ENCODE data around the gene TENM3.

Gene TENM3

GRCh38 chr4:182776376-182777105 is 533.3 kb downstream of the TENM3 start:
- no peak for DNase-seq (ENCODE audit: low spot score)

- no peak for DNase-seq (ENCODE audit: low spot score)
Observed at GRCh38 chr4:182778222-182778982, 535.2 kb downstream of the TENM3 start.

GRCh38 chr4:182786991-182787390 is 543.8 kb downstream of the TENM3 start:
- no peak for DNase-seq (ENCODE audit: low spot score)

- no peak for DNase-seq (ENCODE audit: low spot score)
Observed at GRCh38 chr4:182788201-182788600, 545.0 kb downstream of the TENM3 start.

- DNase-seq (ENCODE audit: low spot score), result no peak
Observed at GRCh38 chr4:182789529-182789928, 546.3 kb downstream of the TENM3 start.

- no peak for DNase-seq (ENCODE audit: low spot score)
Observed at GRCh38 chr4:182795446-182796238, 552.4 kb downstream of the TENM3 start.

GRCh38 chr4:182799515-182800215 is 556.5 kb downstream of the TENM3 start:
- no peak for DNase-seq (ENCODE audit: low spot score)

- no peak for DNase-seq (ENCODE audit: low spot score)
Observed at GRCh38 chr4:182800216-182800515, 557.0 kb downstream of the TENM3 start.

- no peak for DNase-seq (ENCODE audit: low spot score)
Observed at GRCh38 chr4:182801636-182802035, 558.4 kb downstream of the TENM3 start.

GRCh38 chr4:182802621-182803020 is 559.4 kb downstream of the TENM3 start:
- no peak for DNase-seq (ENCODE audit: low spot score)

GRCh38 chr4:182803235-182803634 is 560.0 kb downstream of the TENM3 start:
- no peak for DNase-seq (ENCODE audit: low spot score)

GRCh38 chr4:182804131-182804530 is 560.9 kb downstream of the TENM3 start:
- no peak for DNase-seq (ENCODE audit: low spot score)

GRCh38 chr4:182805321-182805720 is 562.1 kb downstream of the TENM3 start:
- DNase-seq (ENCODE audit: low spot score), result no peak

GRCh38 chr4:182805750-182806149 is 562.5 kb downstream of the TENM3 start:
- DNase-seq (ENCODE audit: low spot score), result no peak

- peak; percentile 28 for DNase-seq (ENCODE audit: low spot score)
Observed at GRCh38 chr4:182806259-182807252, 563.4 kb downstream of the TENM3 start.

- no peak for DNase-seq (ENCODE audit: low spot score)
Observed at GRCh38 chr4:182807346-182807745, 564.1 kb downstream of the TENM3 start.

GRCh38 chr4:182807767-182808548 is 564.8 kb downstream of the TENM3 start:
- no peak for DNase-seq (ENCODE audit: low spot score)

GRCh38 chr4:182808673-182809416 is 565.6 kb downstream of the TENM3 start:
- DNase-seq (ENCODE audit: low spot score), result peak; percentile 18

- DNase-seq (ENCODE audit: low spot score), result no peak
Observed at GRCh38 chr4:182809417-182810102, 566.4 kb downstream of the TENM3 start.
